PC-9 (cell line): ENCODE results near the gene BPIFB3. TPM values are rescaled to one million over a fixed set of nuclear protein-coding genes. Genes with fewer than 3 reads are reported as not detected.

Experiments used
- BruUV-seq: library from RNA; stranded (reverse); fragments of 400-500 nt; replicated peaks from 2 replicates; lab custom pipeline; 2021; lab: Mats Ljungman, UMichigan
- CTCF ChIA-PET: fragments of 300-600 bp; sonication (Branson Sonifier 250); formaldehyde crosslinking; loops from one replicate; lab custom pipeline; 2022; ENCODE audit warnings: antibody characterized with exemption; lab: Charles Lee
- POLR2A ChIA-PET: fragments of 300-600 bp; sonication (Branson Sonifier 250); formaldehyde crosslinking; loops from one replicate; lab custom pipeline; 2022; ENCODE audit warnings: antibody characterized with exemption; ENCODE audit not compliant: unreplicated experiment; lab: Charles Lee
- DNase-seq, 2 experiments: peaks; one replicate each; pipeline versions ENCODE4 v3.0.0 to v3.0.0-alpha.2; 2015 to 2022; ENCODE audit warnings: mixed read lengths in 1 of 2
- H2AFZ ChIP-seq: fragments of 200-600 bp; sonication (generic); 2 replicates; pipeline ENCODE4 v1.8.1; 2017; ENCODE audit warnings: antibody characterized with exemption
- H3F3A ChIP-seq: fragments of 200-600 bp; sonication (generic); 2 replicates; pipeline ENCODE4 v1.8.1; 2017; ENCODE audit warnings: antibody characterized with exemption, mild to moderate bottlenecking, low read depth; ENCODE audit not compliant: insufficient read depth
- H3K27ac ChIP-seq: fragments of 200-600 bp; sonication (generic); 2 replicates; pipeline ENCODE4 v1.6.1; 2016; ENCODE audit warnings: mixed run types
- H3K27me3 ChIP-seq: fragments of 200-600 bp; sonication (generic); 2 replicates; pipeline ENCODE4 v1.6.1; 2016; ENCODE audit warnings: low read depth, mixed run types; ENCODE audit not compliant: insufficient read depth
- H3K36me3 ChIP-seq: fragments of 200-600 bp; sonication (generic); 2 replicates; pipeline ENCODE4 v1.6.1; 2016; ENCODE audit warnings: low read depth, mixed run types
- H3K4me1 ChIP-seq: fragments of 200-600 bp; sonication (generic); replicated peaks from 2 replicates; pipeline ENCODE4 v1.6.1; 2016; ENCODE audit warnings: mixed run types; ENCODE audit not compliant: insufficient read depth
- H3K4me2 ChIP-seq: fragments of 200-600 bp; sonication (generic); 2 replicates; pipeline ENCODE4 v1.6.1; 2017; ENCODE audit warnings: mixed run types
- H3K4me3 ChIP-seq: fragments of 200-600 bp; sonication (generic); 2 replicates; pipeline ENCODE4 v1.6.1; 2016; ENCODE audit warnings: mixed run types
- H3K79me2 ChIP-seq: fragments of 200-600 bp; sonication (generic); 2 replicates; pipeline ENCODE4 v1.6.1; 2017; ENCODE audit warnings: low read depth, mixed run types
- H3K9me2 ChIP-seq: fragments of 200-600 bp; sonication (generic); 2 replicates; pipeline ENCODE4 v1.8.1; 2017; ENCODE audit warnings: mild to moderate bottlenecking; ENCODE audit not compliant: insufficient read depth
- H3K9me3 ChIP-seq: fragments of 200-600 bp; sonication (generic); 2 replicates; pipeline ENCODE4 v1.8.1; 2016; ENCODE audit warnings: low read depth; ENCODE audit not compliant: insufficient read depth
- H4K20me1 ChIP-seq: fragments of 200-600 bp; sonication (generic); 2 replicates; pipeline ENCODE4 v1.8.1; 2017; ENCODE audit not compliant: insufficient read depth
- CTCF ChIP-seq: fragments of 200-600 bp; sonication (generic); conservative IDR thresholded peaks from 2 replicates; pipeline ENCODE4 v1.6.1; 2017; ENCODE audit warnings: mixed run types, antibody characterized with exemption, mild to moderate bottlenecking, moderate library complexity
- EZH2 ChIP-seq: fragments of 200-600 bp; sonication (generic); IDR thresholded peaks from 2 replicates; pipeline ENCODE4 v1.8.0; 2017; ENCODE audit warnings: antibody characterized with exemption, low read depth
- intact Hi-C: fragments of 100-400 bp; cut with micrococcal nuclease; formaldehyde crosslinking; loops from one replicate; pipeline ENCODE4 v1.10.0; 2022; ENCODE audit not compliant: unreplicated experiment
- total RNA-seq: library from RNA; stranded (reverse); gene quantifications from 2 replicates; pipeline ENCODE4 v1.2.3, GENCODE V29; 2021

BPIFB3 gene
- total RNA-seq, 1 experiment from 2014 or later: not detected

DNA sequence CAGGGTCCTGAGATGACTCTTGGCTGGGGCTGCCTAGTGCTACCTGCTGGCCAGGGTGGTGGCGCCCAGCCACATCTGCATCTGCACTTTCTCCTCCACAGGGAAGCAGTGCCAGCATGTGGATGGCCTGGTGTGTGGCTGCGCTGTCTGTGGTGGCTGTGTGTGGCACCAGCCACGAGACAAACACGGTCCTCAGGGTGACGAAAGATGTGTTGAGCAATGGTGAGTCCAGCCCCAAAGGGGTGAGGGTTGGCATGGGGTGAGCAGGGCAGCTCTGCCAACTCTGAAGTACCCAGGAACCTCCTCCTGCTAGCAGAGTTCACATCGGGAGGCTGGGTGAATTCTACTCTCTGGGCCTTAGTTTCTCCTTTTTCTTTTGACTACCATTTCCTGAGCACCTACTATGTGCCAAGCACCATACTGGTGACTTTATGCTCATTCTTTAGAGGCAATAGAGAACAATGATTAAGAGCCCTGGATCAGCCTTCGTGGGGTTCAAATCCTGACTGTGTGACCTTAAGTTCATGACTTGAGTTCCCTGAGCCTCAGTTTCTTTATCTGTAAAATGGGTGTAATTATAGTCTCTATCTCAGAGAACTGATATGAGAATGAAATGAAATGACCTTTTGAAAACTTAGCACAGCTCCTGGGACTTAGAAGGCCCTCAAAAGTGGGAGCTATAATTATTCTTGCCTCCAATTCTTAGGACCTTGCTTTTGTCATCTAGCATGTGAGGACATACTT lies 27.9 kb downstream of the BPIFB3 start:
- Histone ChIP-seq H3K4me1 (no peaks in the 10 kb centered on the region), H3K36me3 (no peaks in the 10 kb centered on the region), H3K4me3 (no peak overlapping the region), H4K20me1 (peaks cover 4% of the 10 kb centered on the region; the same call in 1 of the 2 replicates), H3K4me2 (no peak overlapping the region), H3K27ac (no peak overlapping the region), H3K79me2 (no peaks in the 10 kb centered on the region), H3K9me2 (no peaks in the 10 kb centered on the region), H3K9me3 (no peaks in the 10 kb centered on the region), H3K27me3 (peaks cover 69% of the 10 kb centered on the region), H2AFZ (no peak overlapping the region), H3F3A (no peaks in the 10 kb centered on the region)
- BruUV-seq: no TSS peak
- CTCF ChIA-PET: no interaction called here
- DNase-seq: no peak
- POLR2A ChIA-PET: no interaction called here
- intact Hi-C loops: no loop called here
- no peak for TF ChIP-seq EZH2
- TF ChIP-seq CTCF: no peak

DNA sequence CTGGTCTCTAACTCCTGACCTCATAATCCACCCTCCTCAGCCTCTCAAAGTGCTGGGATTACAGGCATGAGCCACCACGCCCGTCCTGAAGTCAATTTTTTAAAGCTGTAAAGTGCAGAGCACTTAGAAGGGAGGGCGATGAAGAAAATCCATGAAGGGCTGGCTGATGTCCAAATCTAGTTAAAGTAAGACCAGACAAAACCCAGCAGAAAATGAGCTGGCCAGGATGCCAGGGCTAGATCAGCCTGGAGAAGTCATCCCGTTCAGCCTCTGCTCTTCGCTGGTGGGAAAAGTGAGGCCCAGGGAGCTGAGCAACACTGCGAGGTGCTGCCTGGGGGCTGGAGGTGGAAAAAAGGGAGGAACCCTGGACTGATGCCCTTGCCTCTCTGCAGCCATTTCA lies 28.8 kb downstream of the BPIFB3 start:
- Histone ChIP-seq H3K27ac (no peak overlapping the region), H3K4me1 (no peaks in the 10 kb centered on the region), H3K9me2 (no peaks in the 10 kb centered on the region), H3K4me3 (no peak overlapping the region), H3K27me3 (peaks cover 72% of the 10 kb centered on the region), H2AFZ (no peak overlapping the region), H3K79me2 (no peaks in the 10 kb centered on the region), H3K36me3 (no peaks in the 10 kb centered on the region), H4K20me1 (peaks cover 4% of the 10 kb centered on the region; the same call in 1 of the 2 replicates), H3F3A (no peaks in the 10 kb centered on the region), H3K9me3 (no peaks in the 10 kb centered on the region), H3K4me2 (no peak overlapping the region)
- no peak for DNase-seq
- CTCF ChIA-PET: no interaction called here
- TF ChIP-seq CTCF (no peak), EZH2 (no peak)
- intact Hi-C loops: no loop called here
- POLR2A ChIA-PET: no interaction called here
- no TSS peak for BruUV-seq

DNA sequence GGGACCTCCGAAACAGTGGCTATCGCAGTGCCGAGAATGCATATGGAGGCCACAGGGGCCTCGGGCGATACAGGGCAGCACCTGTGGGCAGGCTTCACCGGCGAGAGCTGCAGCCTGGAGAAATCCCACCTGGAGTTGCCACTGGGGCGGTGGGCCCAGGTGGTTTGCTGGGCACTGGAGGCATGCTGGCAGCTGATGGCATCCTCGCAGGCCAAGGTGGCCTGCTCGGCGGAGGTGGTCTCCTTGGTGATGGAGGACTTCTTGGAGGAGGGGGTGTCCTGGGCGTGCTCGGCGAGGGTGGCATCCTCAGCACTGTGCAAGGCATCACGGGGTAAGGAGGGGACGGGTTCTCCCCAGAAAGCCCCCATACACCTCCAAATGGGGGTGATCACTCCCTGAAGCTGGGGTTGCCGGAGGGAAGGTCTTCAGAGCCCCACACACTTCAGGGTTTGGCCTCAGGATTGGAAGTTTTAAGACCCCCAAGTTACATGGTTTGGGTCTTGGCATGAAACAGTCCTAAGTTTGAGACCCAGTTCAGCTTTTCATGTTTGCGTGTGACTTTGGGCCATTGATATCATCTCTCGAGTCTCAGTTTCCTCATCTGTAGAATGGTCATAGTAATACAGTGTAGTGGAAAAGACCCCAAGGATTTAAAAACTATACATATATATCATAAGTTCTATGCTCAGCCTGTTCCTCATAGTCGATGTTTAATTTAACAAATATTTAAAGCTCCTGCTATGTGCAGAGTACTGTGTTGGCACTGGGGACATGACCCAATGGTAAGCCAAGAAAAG lies 30.0 kb downstream of the BPIFB3 start:
- H3K4me3 ChIP-seq: no peak overlapping the region
- BruUV-seq: no TSS peak
- no peak overlapping the region for H2AFZ ChIP-seq
- intact Hi-C loops: no loop called here
- no peak for DNase-seq
- H3K79me2 ChIP-seq: no peaks in the 10 kb centered on the region
- CTCF ChIA-PET: no interaction called here
- H3F3A ChIP-seq: no peaks in the 10 kb centered on the region
- no peaks in the 10 kb centered on the region for H3K4me1 ChIP-seq
- H3K9me2 ChIP-seq: no peaks in the 10 kb centered on the region
- peaks cover 77% of the 10 kb centered on the region for H3K27me3 ChIP-seq
- peaks cover 4% of the 10 kb centered on the region; the same call in 1 of the 2 replicates for H4K20me1 ChIP-seq
- no peak overlapping the region for H3K4me2 ChIP-seq
- TF ChIP-seq CTCF: no peak
- TF ChIP-seq EZH2: no peak
- H3K9me3 ChIP-seq: no peaks in the 10 kb centered on the region
- no peaks in the 10 kb centered on the region for H3K36me3 ChIP-seq
- H3K27ac ChIP-seq: no peak overlapping the region
- POLR2A ChIA-PET: interaction anchor here (0.6 kb wide), 1 partner anchor 379 kb away, joined by 3 read pairs; no protein-coding TSS in a partner anchor
